ENCODE measurements around the gene TMEFF2. TPM values are rescaled to one million over a fixed set of nuclear protein-coding genes. Genes with fewer than 3 reads are reported as not detected.

Gene TMEFF2
- total RNA-seq, 5 donors from 2014 or later (not counting 1 experiment from before 2014, with no cell fraction given): not detected

DNA sequence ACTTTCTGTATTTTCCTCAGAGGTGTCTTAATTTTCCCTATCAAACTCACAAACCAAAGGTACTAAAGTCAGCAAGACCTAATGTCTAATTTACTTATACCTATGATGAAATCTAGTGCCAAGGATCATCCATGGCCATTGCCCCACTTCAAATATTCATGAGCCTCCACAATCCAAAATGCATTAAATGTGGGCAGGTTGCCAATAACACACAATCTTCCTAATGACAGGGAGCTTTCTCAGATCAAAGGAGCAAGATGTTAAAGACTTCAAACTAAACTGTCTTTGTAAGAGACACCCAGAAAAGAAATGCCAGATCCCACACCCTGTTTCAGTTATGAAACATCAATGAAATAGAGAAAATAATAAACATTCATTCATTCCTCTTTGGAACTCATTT is 143.2 kb downstream of the TMEFF2 start:
- POLR2A ChIA-PET: no interaction called here
- H3K36me3 Mint-ChIP-seq: no peaks in the 10 kb centered on the region
- CTCF ChIA-PET: no interaction called here

DNA sequence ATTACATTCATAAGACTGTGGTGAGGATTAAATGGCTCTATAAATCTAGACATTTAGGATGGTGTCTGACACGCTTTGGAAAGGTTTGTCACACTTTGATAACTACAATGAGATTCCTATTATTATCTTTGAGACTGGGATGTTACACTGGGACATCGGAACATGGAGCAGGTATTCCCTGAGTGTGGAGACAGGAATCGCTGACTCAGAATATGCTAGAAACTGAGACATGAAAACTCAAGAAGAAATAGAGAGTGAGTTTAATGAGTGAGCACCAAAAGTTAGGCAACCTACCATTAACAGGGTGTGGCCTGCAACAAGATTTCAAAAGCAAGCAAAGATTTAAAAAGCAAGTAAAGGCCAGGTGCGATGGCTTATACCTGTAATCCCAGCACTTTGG is 145.4 kb downstream of the TMEFF2 start:
- ChIA-PET POLR2A (no interaction called here), CTCF (interaction anchor here in 1 of 2 donors (0.6 kb wide), 1 partner anchor 317 kb away, joined by 3 read pairs; no protein-coding TSS in a partner anchor)
- ATAC-seq (replicated peaks in 1 of 4) (no peak), DNase-seq (no peak)
- Mint-ChIP-seq H3K9me3 (no peaks in the 10 kb centered on the region), H3K4me3 (no peak overlapping the region), H3K36me3 (no peaks in the 10 kb centered on the region), H3K4me1 (no peaks in the 10 kb centered on the region), H3K27ac (no peak overlapping the region), H3K27me3 (peaks cover 4 to 7% of the 10 kb centered on the region in 2 donors)
- H3K4me1 ChIP-seq (ENCODE audit: control insufficient read depth in 1 of 2, extremely low read depth in 1 of 2, insufficient read depth in 2 of 2, low read length in 2 of 2): no peaks in the 10 kb centered on the region
- H3K27ac ChIP-seq (ENCODE audit: low read length): no peak overlapping the region
- 70% methylated on average over 2 of the region's 4 CpGs for WGBS (ENCODE audit: insufficient coverage)
- H3K27me3 ChIP-seq (replicated peaks in 1 of 2; ENCODE audit: control insufficient read depth in 2 of 2, extremely low read depth in 1 of 2, insufficient read depth in 2 of 2, low read length in 1 of 2): no peaks in the 10 kb centered on the region
- no peak overlapping the region for H3K4me3 ChIP-seq (ENCODE audit: control insufficient read depth in 1 of 2, extremely low read depth in 1 of 2, low read length in 1 of 2)
- H3K36me3 ChIP-seq (ENCODE audit: control insufficient read depth in 2 of 2, extremely low read depth in 1 of 2, insufficient read depth in 1 of 2, low read length in 1 of 2): no peaks in the 10 kb centered on the region
- no peaks in the 10 kb centered on the region for H3K9me3 ChIP-seq

More for the DNA sequence above, 143.2 kb downstream of the TMEFF2 start:
- H3K4me1 Mint-ChIP-seq: no peaks in the 10 kb centered on the region
- no peak overlapping the region for H3K4me3 ChIP-seq (ENCODE audit: control insufficient read depth in 1 of 2, extremely low read depth in 1 of 2, low read length in 1 of 2)
- H3K27me3 ChIP-seq (replicated peaks in 1 of 2; ENCODE audit: control insufficient read depth in 2 of 2, extremely low read depth in 1 of 2, insufficient read depth in 2 of 2, low read length in 1 of 2): no peaks in the 10 kb centered on the region
- no peaks in the 10 kb centered on the region for H3K4me1 ChIP-seq (ENCODE audit: control insufficient read depth in 1 of 2, extremely low read depth in 1 of 2, insufficient read depth in 2 of 2, low read length in 2 of 2)
- no peaks in the 10 kb centered on the region for H3K36me3 ChIP-seq (ENCODE audit: control insufficient read depth in 2 of 2, extremely low read depth in 1 of 2, insufficient read depth in 1 of 2, low read length in 1 of 2)
- no peak overlapping the region for H3K4me3 Mint-ChIP-seq
- H3K27me3 Mint-ChIP-seq: peaks cover 4 to 9% of the 10 kb centered on the region in 2 donors
- no peaks in the 10 kb centered on the region for H3K9me3 ChIP-seq
- no peaks in the 10 kb centered on the region for H3K9me3 Mint-ChIP-seq
- no peak overlapping the region for H3K27ac ChIP-seq (ENCODE audit: low read length)
- no peak for DNase-seq
- no peak overlapping the region for H3K27ac Mint-ChIP-seq
- ATAC-seq (replicated peaks in 1 of 4): no peak

DNA sequence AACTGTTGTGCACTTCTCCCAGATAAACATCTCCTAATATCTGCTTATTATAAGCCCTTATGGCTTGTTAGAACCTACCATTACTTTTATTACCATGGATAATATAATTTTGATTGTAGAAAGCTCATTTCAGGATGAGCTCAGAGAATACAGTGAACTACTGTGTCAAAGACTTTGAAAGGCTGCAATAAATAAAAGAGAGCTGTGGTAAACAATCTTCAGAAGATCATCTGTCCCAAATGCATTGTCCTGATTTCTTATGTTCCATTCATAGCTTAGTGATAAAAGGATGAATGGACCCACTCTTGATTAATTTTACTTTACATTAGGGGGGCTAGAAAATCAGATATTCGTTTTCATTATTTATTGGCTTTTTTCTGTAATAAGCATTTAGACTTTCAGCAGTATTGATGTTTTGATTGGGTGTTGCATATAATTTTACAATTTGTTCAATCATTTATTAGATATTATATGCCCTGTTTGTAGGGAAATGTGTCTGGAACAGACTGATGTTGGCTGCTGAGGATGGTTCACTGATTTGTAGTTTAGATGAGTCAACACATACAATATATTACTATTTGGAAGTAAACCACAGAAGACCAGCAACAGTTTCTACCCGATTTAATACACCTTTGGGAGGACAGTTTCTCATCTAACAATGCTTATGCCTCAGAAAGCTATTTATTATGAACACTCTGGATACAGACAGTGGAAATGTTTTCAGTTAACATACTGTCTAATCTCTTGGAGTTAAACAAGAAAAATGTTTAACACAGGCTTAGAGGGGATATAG is 147.2 kb downstream of the TMEFF2 start:
- no peaks in the 10 kb centered on the region for H3K36me3 Mint-ChIP-seq
- no peaks in the 10 kb centered on the region for H3K9me3 ChIP-seq
- ChIA-PET POLR2A (no interaction called here), CTCF (no interaction called here)
- WGBS (ENCODE audit: insufficient coverage): no CpG with 5 or more reads among the region's 2 CpGs
- H3K9me3 Mint-ChIP-seq: no peaks in the 10 kb centered on the region
- H3K27me3 ChIP-seq (replicated peaks in 1 of 2; ENCODE audit: control insufficient read depth in 2 of 2, extremely low read depth in 1 of 2, insufficient read depth in 2 of 2, low read length in 1 of 2): no peaks in the 10 kb centered on the region
- ATAC-seq (replicated peaks in 1 of 4) (no peak), DNase-seq (no peak)
- peaks cover 3 to 7% of the 10 kb centered on the region in 2 donors for H3K27me3 Mint-ChIP-seq
- H3K4me1 ChIP-seq (ENCODE audit: control insufficient read depth in 1 of 2, extremely low read depth in 1 of 2, insufficient read depth in 2 of 2, low read length in 2 of 2): no peaks in the 10 kb centered on the region
- no peak overlapping the region for H3K4me3 Mint-ChIP-seq
- H3K27ac Mint-ChIP-seq: no peak overlapping the region
- no peaks in the 10 kb centered on the region for H3K4me1 Mint-ChIP-seq
- no peaks in the 10 kb centered on the region for H3K36me3 ChIP-seq (ENCODE audit: control insufficient read depth in 2 of 2, extremely low read depth in 1 of 2, insufficient read depth in 1 of 2, low read length in 1 of 2)
- H3K4me3 ChIP-seq (ENCODE audit: control insufficient read depth in 1 of 2, extremely low read depth in 1 of 2, low read length in 1 of 2): no peak overlapping the region
- no peak overlapping the region for H3K27ac ChIP-seq (ENCODE audit: low read length)

DNA sequence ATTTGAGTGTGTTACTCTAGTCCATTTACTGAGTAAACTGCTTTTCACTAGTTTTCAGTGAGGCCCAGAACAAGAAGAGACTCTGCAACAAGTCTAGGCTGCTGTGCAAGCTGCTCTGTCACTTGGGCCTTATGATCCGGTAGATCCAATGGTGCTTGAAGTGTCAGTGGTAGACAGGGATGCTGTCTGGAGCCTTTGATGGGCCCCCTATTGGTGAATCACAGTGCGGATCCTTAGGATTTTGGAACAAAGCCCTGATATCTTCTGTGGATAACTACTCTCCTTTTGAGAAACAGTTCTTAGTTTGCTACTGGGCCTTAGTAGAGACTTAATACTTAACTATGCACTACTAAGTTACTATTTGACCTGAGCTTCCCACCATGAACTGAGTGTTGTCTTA is 150.2 kb downstream of the TMEFF2 start:
- ATAC-seq (replicated peaks in 1 of 4) (no peak), DNase-seq (no peak)
- Histone ChIP-seq H3K9me3 (no peaks in the 10 kb centered on the region), H3K36me3 (ENCODE audit: control insufficient read depth in 2 of 2, extremely low read depth in 1 of 2, insufficient read depth in 1 of 2, low read length in 1 of 2) (no peaks in the 10 kb centered on the region), H3K4me3 (ENCODE audit: control insufficient read depth in 1 of 2, extremely low read depth in 1 of 2, low read length in 1 of 2) (no peak overlapping the region), H3K4me1 (ENCODE audit: control insufficient read depth in 1 of 2, extremely low read depth in 1 of 2, insufficient read depth in 2 of 2, low read length in 2 of 2) (no peaks in the 10 kb centered on the region), H3K27ac (ENCODE audit: low read length) (no peak overlapping the region), H3K27me3 (replicated peaks in 1 of 2; ENCODE audit: control insufficient read depth in 2 of 2, extremely low read depth in 1 of 2, insufficient read depth in 2 of 2, low read length in 1 of 2) (no peaks in the 10 kb centered on the region)
- 82% methylated on average over 2 of the region's 2 CpGs for WGBS (ENCODE audit: insufficient coverage)
- no peak overlapping the region for H3K27ac Mint-ChIP-seq
- no peaks in the 10 kb centered on the region for H3K9me3 Mint-ChIP-seq
- H3K27me3 Mint-ChIP-seq: peaks cover 2 to 3% of the 10 kb centered on the region in 2 donors
- no peaks in the 10 kb centered on the region for H3K36me3 Mint-ChIP-seq
- ChIA-PET CTCF (no interaction called here), POLR2A (no interaction called here)
- H3K4me3 Mint-ChIP-seq: no peak overlapping the region
- H3K4me1 Mint-ChIP-seq: no peaks in the 10 kb centered on the region

DNA sequence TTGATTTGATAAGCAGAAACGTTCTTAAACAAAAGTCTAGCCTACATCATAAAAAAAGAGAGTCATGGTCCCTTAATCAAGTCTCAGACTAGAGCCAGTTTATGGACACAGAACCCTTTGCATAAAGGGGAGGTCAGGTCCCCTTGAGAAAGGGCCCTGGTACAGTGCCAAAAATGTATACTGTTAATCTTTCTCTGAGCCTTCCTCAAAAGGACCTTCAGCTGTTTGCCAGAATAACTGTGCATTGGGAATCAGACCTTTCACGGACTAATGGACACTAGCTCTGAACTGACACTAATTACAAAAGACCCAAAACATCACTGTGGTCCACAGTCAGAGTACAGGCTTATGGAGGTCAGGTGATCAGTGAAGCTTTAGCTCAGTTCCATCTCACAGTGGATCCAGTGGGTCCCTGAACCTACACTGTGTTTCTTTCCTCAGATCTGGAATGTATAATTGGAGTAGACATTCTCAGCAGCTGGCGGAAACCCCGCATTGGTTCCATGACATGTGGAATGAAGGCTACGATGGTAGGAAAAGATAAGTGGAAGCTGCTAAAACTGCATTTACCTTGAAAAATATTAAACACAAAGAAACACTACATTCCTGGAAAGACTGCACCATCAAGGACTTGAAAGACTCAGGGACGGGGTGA is 151.4 kb downstream of the TMEFF2 start:
- no peaks in the 10 kb centered on the region for H3K4me1 ChIP-seq (ENCODE audit: control insufficient read depth in 1 of 2, extremely low read depth in 1 of 2, insufficient read depth in 2 of 2, low read length in 2 of 2)
- no peaks in the 10 kb centered on the region for H3K9me3 ChIP-seq
- Mint-ChIP-seq H3K36me3 (no peaks in the 10 kb centered on the region), H3K4me3 (no peak overlapping the region), H3K9me3 (no peaks in the 10 kb centered on the region), H3K27ac (no peak overlapping the region), H3K4me1 (no peaks in the 10 kb centered on the region), H3K27me3 (peaks cover 2 to 3% of the 10 kb centered on the region in 2 donors)
- no peak overlapping the region for H3K4me3 ChIP-seq (ENCODE audit: control insufficient read depth in 1 of 2, extremely low read depth in 1 of 2, low read length in 1 of 2)
- POLR2A ChIA-PET: no interaction called here
- 58% methylated on average over 2 of the region's 6 CpGs for WGBS (ENCODE audit: insufficient coverage)
- CTCF ChIA-PET: no interaction called here
- ATAC-seq (replicated peaks in 1 of 4) (no peak), DNase-seq (no peak)
- no peak overlapping the region for H3K27ac ChIP-seq (ENCODE audit: low read length)
- H3K36me3 ChIP-seq (ENCODE audit: control insufficient read depth in 2 of 2, extremely low read depth in 1 of 2, insufficient read depth in 1 of 2, low read length in 1 of 2): no peaks in the 10 kb centered on the region
- no peaks in the 10 kb centered on the region for H3K27me3 ChIP-seq (replicated peaks in 1 of 2; ENCODE audit: control insufficient read depth in 2 of 2, extremely low read depth in 1 of 2, insufficient read depth in 2 of 2, low read length in 1 of 2)

DNA sequence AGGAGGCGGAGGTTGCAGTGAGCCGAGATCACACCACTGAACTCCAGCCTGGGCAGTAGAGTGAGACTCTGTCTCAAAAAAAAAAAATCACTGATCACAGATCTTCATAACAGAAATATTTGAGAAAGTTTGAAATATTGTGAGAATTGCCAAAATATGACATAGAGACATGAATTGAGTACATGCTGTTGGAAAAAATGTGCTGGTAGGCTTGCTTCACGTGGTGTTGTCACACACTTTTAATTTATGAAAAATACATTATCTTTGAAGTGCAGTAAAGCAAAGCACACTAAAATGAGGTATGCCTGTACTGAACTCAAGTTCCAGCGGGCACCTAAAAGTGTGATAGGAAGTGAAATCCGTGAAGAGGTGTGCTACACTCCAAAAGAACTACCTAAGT is 152.6 kb downstream of the TMEFF2 start:
- no peak overlapping the region for H3K4me3 Mint-ChIP-seq
- peaks cover 2 to 3% of the 10 kb centered on the region in 2 donors for H3K27me3 Mint-ChIP-seq
- no peaks in the 10 kb centered on the region for H3K4me1 ChIP-seq (ENCODE audit: control insufficient read depth in 1 of 2, extremely low read depth in 1 of 2, insufficient read depth in 2 of 2, low read length in 2 of 2)
- H3K36me3 ChIP-seq (ENCODE audit: control insufficient read depth in 2 of 2, extremely low read depth in 1 of 2, insufficient read depth in 1 of 2, low read length in 1 of 2): no peaks in the 10 kb centered on the region
- no peak overlapping the region for H3K27ac ChIP-seq (ENCODE audit: low read length)
- ATAC-seq (replicated peaks in 1 of 4): no peak
- H3K27ac Mint-ChIP-seq: no peak overlapping the region
- no CpG with 5 or more reads among the region's 5 CpGs for WGBS (ENCODE audit: insufficient coverage)
- no peaks in the 10 kb centered on the region for H3K36me3 Mint-ChIP-seq
- H3K4me1 Mint-ChIP-seq: no peaks in the 10 kb centered on the region
- H3K27me3 ChIP-seq (replicated peaks in 1 of 2; ENCODE audit: control insufficient read depth in 2 of 2, extremely low read depth in 1 of 2, insufficient read depth in 2 of 2, low read length in 1 of 2): no peaks in the 10 kb centered on the region
- ChIA-PET POLR2A (no interaction called here), CTCF (no interaction called here)
- H3K9me3 Mint-ChIP-seq: no peaks in the 10 kb centered on the region
- DNase-seq: no peak
- H3K4me3 ChIP-seq (ENCODE audit: control insufficient read depth in 1 of 2, extremely low read depth in 1 of 2, low read length in 1 of 2): no peak overlapping the region
- no peaks in the 10 kb centered on the region for H3K9me3 ChIP-seq
